MM.1S (cell line): Measurements from ENCODE around the gene ARAP2.

Experiments
- DNase-seq: peaks from one replicate; pipeline ENCODE4 v3.0.0-alpha.2; 2015
- H2AFZ ChIP-seq: fragments of 300-600 bp; sonication (generic); 2 replicates; pipeline ENCODE4 v1.6.0; 2016; ENCODE audit warnings: antibody characterized with exemption, low read length
- H3F3A ChIP-seq: fragments of 300-600 bp; sonication (generic); 2 replicates; pipeline ENCODE4 v1.6.1; 2016; ENCODE audit warnings: mild to moderate bottlenecking, antibody characterized with exemption, low read length, moderate library complexity, mixed read lengths; ENCODE audit not compliant: insufficient read depth
- H3K27ac ChIP-seq: fragments of 300-600 bp; sonication (generic); 2 replicates; pipeline ENCODE4 v1.5.1; 2016; ENCODE audit warnings: mild to moderate bottlenecking, low read length
- H3K27me3 ChIP-seq: fragments of 300-600 bp; sonication (generic); replicated peaks from 2 replicates; pipeline ENCODE4 v1.6.0; 2016; ENCODE audit warnings: low read length; ENCODE audit not compliant: insufficient read depth
- H3K36me3 ChIP-seq: fragments of 300-600 bp; sonication (generic); replicated peaks from 2 replicates; pipeline ENCODE4 v1.6.1; 2016; ENCODE audit warnings: mild to moderate bottlenecking, low read length, mixed read lengths; ENCODE audit not compliant: insufficient read depth
- H3K4me1 ChIP-seq: fragments of 300-600 bp; sonication (generic); 2 replicates; pipeline ENCODE4 v1.6.1; 2016; ENCODE audit warnings: low read length, mixed read lengths
- H3K4me2 ChIP-seq: fragments of 300-600 bp; sonication (generic); 2 replicates; pipeline ENCODE4 v1.6.0; 2016; ENCODE audit warnings: low read depth, low read length
- H3K4me3 ChIP-seq: fragments of 300-600 bp; sonication (generic); 2 replicates; pipeline ENCODE4 v1.5.1; 2016; ENCODE audit warnings: low read length, mixed read lengths
- H3K79me2 ChIP-seq: fragments of 300-600 bp; sonication (generic); 2 replicates; pipeline ENCODE4 v1.6.1; 2016; ENCODE audit warnings: mixed run types, low read length, mixed read lengths
- H3K9ac ChIP-seq: fragments of 300-600 bp; sonication (generic); 2 replicates; pipeline ENCODE4 v1.6.1; 2016; ENCODE audit warnings: low read length, mixed read lengths
- H3K9me2 ChIP-seq: fragments of 300-600 bp; sonication (generic); replicated peaks from 2 replicates; pipeline ENCODE4 v1.6.1; 2016; ENCODE audit warnings: mild to moderate bottlenecking, low read length, mixed read lengths; ENCODE audit not compliant: insufficient read depth
- H3K9me3 ChIP-seq: fragments of 300-600 bp; sonication (generic); replicated peaks from 2 replicates; pipeline ENCODE4 v1.6.1; 2016; ENCODE audit warnings: mild to moderate bottlenecking, low read length, mixed read lengths; ENCODE audit not compliant: insufficient read depth
- H4K20me1 ChIP-seq: fragments of 300-600 bp; sonication (generic); 2 replicates; pipeline ENCODE4 v1.6.1; 2016; ENCODE audit warnings: mild to moderate bottlenecking, low read length, moderate library complexity, mixed read lengths; ENCODE audit not compliant: insufficient read depth
- EZH2 ChIP-seq: fragments of 300-600 bp; sonication (generic); optimal IDR thresholded peaks from 2 replicates; pipeline ENCODE3; 2017; ENCODE audit warnings: low read depth, mild to moderate bottlenecking, antibody characterized with exemption, low read length, mixed read lengths
- EZH2phosphoT487 ChIP-seq: fragments of 300-600 bp; sonication (generic); IDR thresholded peaks from 2 replicates; pipeline ENCODE4 v1.6.1; 2018; ENCODE audit warnings: antibody characterized with exemption, low read length
- TF ChIP-seq, protein P1 (sequence below): fragments of 300-600 bp; sonication (generic); IDR thresholded peaks from 2 replicates; pipeline ENCODE4 v1.5.1; 2016; ENCODE audit warnings: antibody characterized with exemption, low read length, mixed read lengths

ARAP2 gene

DNA sequence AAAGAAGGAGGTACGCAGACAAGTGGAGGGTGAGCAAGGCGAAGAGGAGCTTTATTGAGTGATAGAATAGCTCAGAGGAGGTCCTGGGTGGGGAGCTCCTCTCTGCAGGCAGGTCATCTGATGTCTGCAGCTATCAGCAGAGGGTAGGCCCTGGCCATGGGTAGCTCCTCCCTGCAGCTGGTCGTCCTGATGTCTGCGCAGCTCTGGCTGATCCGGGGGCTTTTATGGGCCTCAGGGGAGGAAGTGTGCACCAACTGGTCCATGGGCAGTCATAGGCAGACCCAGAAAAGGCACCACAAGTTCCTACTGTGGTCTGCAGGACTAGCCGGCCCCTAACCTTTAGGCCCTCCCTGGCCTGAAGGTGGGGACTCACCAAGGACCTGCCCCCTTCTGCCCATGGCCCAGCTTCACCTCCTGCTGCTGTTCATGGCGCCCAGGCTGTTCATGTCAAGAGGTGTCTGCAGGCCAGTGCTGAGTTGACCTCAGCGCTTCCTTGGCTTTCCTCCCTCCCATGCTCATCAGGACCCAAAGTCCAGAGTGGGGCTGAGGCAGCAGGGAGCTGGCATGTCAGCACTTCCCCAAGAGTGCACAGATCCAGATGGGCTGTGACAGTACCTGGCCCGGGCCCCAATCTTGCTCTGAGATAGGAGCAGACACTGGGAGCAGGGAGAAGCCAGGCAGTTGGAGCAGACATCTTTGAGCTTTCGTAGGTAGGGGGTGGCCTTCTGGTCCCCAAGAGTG, 46.1 kb downstream of the ARAP2 start:
- H3K4me1 ChIP-seq: 0 out of 2 replicates have a peak, but pooled peaks cover 5% of the 10 kb centered on the region
- TF ChIP-seq, protein P1, sequence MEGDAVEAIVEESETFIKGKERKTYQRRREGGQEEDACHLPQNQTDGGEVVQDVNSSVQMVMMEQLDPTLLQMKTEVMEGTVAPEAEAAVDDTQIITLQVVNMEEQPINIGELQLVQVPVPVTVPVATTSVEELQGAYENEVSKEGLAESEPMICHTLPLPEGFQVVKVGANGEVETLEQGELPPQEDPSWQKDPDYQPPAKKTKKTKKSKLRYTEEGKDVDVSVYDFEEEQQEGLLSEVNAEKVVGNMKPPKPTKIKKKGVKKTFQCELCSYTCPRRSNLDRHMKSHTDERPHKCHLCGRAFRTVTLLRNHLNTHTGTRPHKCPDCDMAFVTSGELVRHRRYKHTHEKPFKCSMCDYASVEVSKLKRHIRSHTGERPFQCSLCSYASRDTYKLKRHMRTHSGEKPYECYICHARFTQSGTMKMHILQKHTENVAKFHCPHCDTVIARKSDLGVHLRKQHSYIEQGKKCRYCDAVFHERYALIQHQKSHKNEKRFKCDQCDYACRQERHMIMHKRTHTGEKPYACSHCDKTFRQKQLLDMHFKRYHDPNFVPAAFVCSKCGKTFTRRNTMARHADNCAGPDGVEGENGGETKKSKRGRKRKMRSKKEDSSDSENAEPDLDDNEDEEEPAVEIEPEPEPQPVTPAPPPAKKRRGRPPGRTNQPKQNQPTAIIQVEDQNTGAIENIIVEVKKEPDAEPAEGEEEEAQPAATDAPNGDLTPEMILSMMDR: no peak
- TF ChIP-seq EZH2: no peak
- TF ChIP-seq EZH2phosphoT487: no peak
- no peak overlapping the region for H2AFZ ChIP-seq
- no peaks in the 10 kb centered on the region for H3K9me2 ChIP-seq
- no peak overlapping the region for H3K9ac ChIP-seq
- H3F3A ChIP-seq: no peaks in the 10 kb centered on the region
- DNase-seq: no peak
- no peak overlapping the region for H3K27ac ChIP-seq
- no peak overlapping the region for H3K4me3 ChIP-seq
- no peaks in the 10 kb centered on the region for H3K36me3 ChIP-seq
- no peaks in the 10 kb centered on the region for H3K79me2 ChIP-seq
- H3K9me3 ChIP-seq: no peaks in the 10 kb centered on the region
- H3K27me3 ChIP-seq: no peaks in the 10 kb centered on the region
- H4K20me1 ChIP-seq: no peaks in the 10 kb centered on the region
- no peak overlapping the region for H3K4me2 ChIP-seq

DNA sequence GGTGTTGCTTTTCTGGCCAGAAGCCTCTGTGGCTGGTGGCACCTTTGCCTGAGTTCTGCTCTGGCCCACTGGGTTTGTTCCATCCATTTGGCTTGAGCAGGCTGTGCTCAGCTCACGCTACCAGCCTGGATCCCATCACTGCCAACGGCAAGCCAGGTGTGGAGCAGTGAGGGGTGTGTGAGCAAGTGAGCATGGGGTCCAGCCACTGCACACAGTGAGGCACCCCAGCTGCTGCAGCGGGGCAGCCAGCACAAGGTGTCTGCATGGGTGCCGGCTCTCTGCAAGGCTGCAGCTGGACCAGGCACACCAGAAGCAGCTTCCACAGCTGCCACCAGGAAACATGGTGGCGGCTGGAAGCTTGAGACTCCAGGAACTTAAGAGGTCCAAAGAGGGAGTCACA, 46.8 kb downstream of the ARAP2 start:
- DNase-seq: no peak
- Histone ChIP-seq H3K79me2 (no peaks in the 10 kb centered on the region), H3K4me3 (no peak overlapping the region), H3K4me1 (0 out of 2 replicates have a peak, but pooled peaks cover 5% of the 10 kb centered on the region), H2AFZ (no peak overlapping the region), H3K36me3 (no peaks in the 10 kb centered on the region), H3K4me2 (no peak overlapping the region), H3F3A (no peaks in the 10 kb centered on the region), H3K9me3 (no peaks in the 10 kb centered on the region), H3K27me3 (no peaks in the 10 kb centered on the region), H3K9ac (no peak overlapping the region), H4K20me1 (no peaks in the 10 kb centered on the region), H3K27ac (no peak overlapping the region), H3K9me2 (no peaks in the 10 kb centered on the region)
- TF ChIP-seq, protein P1: no peak
- no peak for TF ChIP-seq EZH2
- TF ChIP-seq EZH2phosphoT487: no peak

DNA sequence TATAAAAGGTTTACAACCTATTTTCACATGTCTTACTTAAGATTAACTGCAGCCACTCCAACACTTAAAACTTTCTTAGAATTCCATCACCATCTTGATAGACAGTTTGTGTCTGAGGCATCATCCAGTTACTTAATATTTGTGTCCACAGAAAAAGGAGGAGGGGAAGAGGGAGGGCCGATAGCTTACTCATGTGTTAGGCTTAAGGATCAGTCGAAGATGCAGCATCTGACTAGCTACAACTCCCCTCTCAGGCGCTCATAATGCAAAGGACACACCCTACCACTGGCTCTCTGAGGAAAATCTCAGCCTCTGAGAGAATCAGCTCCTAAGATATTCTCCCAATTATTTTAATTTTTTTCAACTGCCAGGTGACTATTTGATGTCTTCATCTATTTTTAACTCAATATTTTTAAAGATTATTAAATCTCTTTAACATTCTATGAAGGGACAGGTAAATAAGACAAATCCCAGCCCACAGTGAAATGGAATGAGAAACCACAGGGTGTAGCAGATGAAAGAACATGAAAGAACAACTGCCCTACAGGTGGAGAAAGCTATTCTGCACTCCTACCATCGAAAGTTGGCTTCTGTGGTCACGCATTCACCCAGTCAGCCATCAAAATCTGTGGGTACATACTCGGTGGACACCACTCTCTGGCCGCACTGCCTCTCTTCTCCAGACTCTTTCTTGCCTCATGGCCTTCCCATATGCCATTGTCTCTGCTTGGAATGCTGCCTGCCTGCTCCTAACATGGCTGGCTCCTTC, 48.0 kb downstream of the ARAP2 start:
- H3K9ac ChIP-seq: no peak overlapping the region
- H3K36me3 ChIP-seq: no peaks in the 10 kb centered on the region
- no peak overlapping the region for H3K27ac ChIP-seq
- no peak overlapping the region for H2AFZ ChIP-seq
- no peaks in the 10 kb centered on the region for H3K27me3 ChIP-seq
- TF ChIP-seq EZH2phosphoT487: no peak
- no peak for TF ChIP-seq EZH2
- TF ChIP-seq, protein P1: no peak
- H3K9me3 ChIP-seq: no peaks in the 10 kb centered on the region
- H3K4me3 ChIP-seq: no peak overlapping the region
- H3K79me2 ChIP-seq: no peaks in the 10 kb centered on the region
- 0 out of 2 replicates have a peak, but pooled peaks cover 5% of the 10 kb centered on the region for H3K4me1 ChIP-seq
- no peaks in the 10 kb centered on the region for H3F3A ChIP-seq
- H3K9me2 ChIP-seq: no peaks in the 10 kb centered on the region
- no peak overlapping the region for H3K4me2 ChIP-seq
- no peak for DNase-seq
- H4K20me1 ChIP-seq: no peaks in the 10 kb centered on the region
